Chondrocyte (in vitro differentiated cells): ENCODE measurements around the gene ACAP2. TPM values are rescaled to one million over a fixed set of nuclear protein-coding genes. Genes with fewer than 3 reads are reported as not detected.
"Not testable (repeated sequence)": the region's sequence is repeated elsewhere in the genome, so short reads cannot be mapped to it uniquely, and the experiment has no call there.

ENCODE experiments used
- DNase-seq: peaks from one replicate; pipeline ENCODE4 v3.0.0; 2021; ENCODE audit warnings: mixed read lengths, low spot score
- H3K27ac Mint-ChIP-seq: one replicate; pipeline ENCODE4 v1.8.0; 2021; ENCODE audit warnings: mild to moderate bottlenecking, moderate library complexity, mixed read lengths; ENCODE audit not compliant: unreplicated experiment
- H3K27me3 Mint-ChIP-seq: 2 replicates; pipeline ENCODE4 v1.8.0; 2021; ENCODE audit warnings: low read depth, mixed read lengths
- H3K36me3 Mint-ChIP-seq: 2 replicates; pipeline ENCODE4 v1.8.0; 2021; ENCODE audit warnings: low read depth, mixed read lengths
- H3K4me1 Mint-ChIP-seq: 2 replicates; pipeline ENCODE4 v1.8.0; 2021; ENCODE audit warnings: low read depth, mild to moderate bottlenecking, mixed read lengths
- H3K4me3 Mint-ChIP-seq: one replicate; pipeline ENCODE4 v1.8.0; 2021; ENCODE audit warnings: mild to moderate bottlenecking, moderate library complexity, mixed read lengths; ENCODE audit not compliant: unreplicated experiment
- H3K9me3 Mint-ChIP-seq: 2 replicates; pipeline ENCODE4 v1.8.0; 2021; ENCODE audit warnings: low read depth, mixed read lengths
- CTCF ChIP-seq: fragments of 200-600 bp; sonication (generic); IDR thresholded peaks from 2 replicates; pipeline ENCODE4 v1.5.0; 2021; ENCODE audit warnings: antibody characterized with exemption, mild to moderate bottlenecking, moderate library complexity
- total RNA-seq: library from RNA; stranded (reverse); gene quantifications from 3 replicates; pipeline ENCODE4 v1.2.1, GENCODE V29; 2021

The ACAP2 gene
- total RNA-seq, 1 donor from 2014 or later, result 43.3 TPM

- no peaks in the 10 kb centered on the region for H3K9me3 Mint-ChIP-seq
- no peaks in the 10 kb centered on the region for H3K27me3 Mint-ChIP-seq
Observed at GRCh38 chr3:195296662-195297061, 146.2 kb downstream of the ACAP2 start.

GRCh38 chr3:195291121-195291520, 151.7 kb downstream of the ACAP2 start:
- Mint-ChIP-seq H3K27ac (no peak overlapping the region), H3K9me3 (no peaks in the 10 kb centered on the region), H3K4me3 (no peak overlapping the region), H3K36me3 (peaks cover 9% of the 10 kb centered on the region), H3K4me1 (peaks cover 10% of the 10 kb centered on the region), H3K27me3 (no peaks in the 10 kb centered on the region)
- TF ChIP-seq CTCF, result no peak
- DNase-seq, result no peak

More at GRCh38 chr3:195296662-195297061, 146.2 kb downstream of the ACAP2 start:
- Mint-ChIP-seq H3K27ac (no peak overlapping the region), H3K36me3 (peaks cover 14% of the 10 kb centered on the region), H3K4me3 (no peak overlapping the region), H3K4me1 (no peaks in the 10 kb centered on the region)
- no peak for TF ChIP-seq CTCF
- DNase-seq, result no peak

GRCh38 chr3:195290643-195291042, 152.2 kb downstream of the ACAP2 start:
- DNase-seq, H3K27me3 Mint-ChIP-seq, H3K27ac Mint-ChIP-seq, H3K4me3 Mint-ChIP-seq, H3K9me3 Mint-ChIP-seq, H3K36me3 Mint-ChIP-seq: not testable (repeated sequence)
- H3K4me1 Mint-ChIP-seq, result peaks cover 15% of the 10 kb centered on the region

- Mint-ChIP-seq H3K27me3 (no peaks in the 10 kb centered on the region), H3K36me3 (peaks cover 8% of the 10 kb centered on the region), H3K4me3 (no peak overlapping the region), H3K9me3 (no peaks in the 10 kb centered on the region), H3K4me1 (peaks cover 23% of the 10 kb centered on the region), H3K27ac (peak overlapping the region; percentile 86)
- no peak for TF ChIP-seq CTCF
- no peak for DNase-seq
Observed at GRCh38 chr3:195286115-195286872, 156.5 kb downstream of the ACAP2 start.

GRCh38 chr3:195285372-195285771, 157.4 kb downstream of the ACAP2 start:
- no peaks in the 10 kb centered on the region for H3K9me3 Mint-ChIP-seq
- peaks cover 8% of the 10 kb centered on the region for H3K36me3 Mint-ChIP-seq
- no peak for TF ChIP-seq CTCF
- H3K4me3 Mint-ChIP-seq, result no peak overlapping the region
- no peaks in the 10 kb centered on the region for H3K27me3 Mint-ChIP-seq
- peaks cover 23% of the 10 kb centered on the region for H3K4me1 Mint-ChIP-seq
- DNase-seq, result no peak
- H3K27ac Mint-ChIP-seq, result peak overlapping the region; percentile 69

- H3K9me3 Mint-ChIP-seq, result no peaks in the 10 kb centered on the region
- TF ChIP-seq CTCF, result no peak
- peak overlapping the region; percentile 69 for H3K27ac Mint-ChIP-seq
- H3K4me1 Mint-ChIP-seq, result peaks cover 23% of the 10 kb centered on the region
- no peak for DNase-seq
- no peaks in the 10 kb centered on the region for H3K27me3 Mint-ChIP-seq
- H3K36me3 Mint-ChIP-seq, result peaks cover 6% of the 10 kb centered on the region
- H3K4me3 Mint-ChIP-seq, result no peak overlapping the region
Observed at GRCh38 chr3:195284842-195285241, 158.0 kb downstream of the ACAP2 start.
